Stimulated activated naive CD8-positive, alpha-beta T cell treated with anti-CD3 and anti-CD28 coated beads, Interleukin-15, amount 100 ng/mL, for 72 hours (primary cell): ENCODE data around the gene C19orf12.
A peak's percentile ranks its signal among the peaks of the same experiment; 100 is the strongest.

Experiments used
- ATAC-seq: fragments of 150-1000 bp; cut with Tn5 transposase; 2 replicates; pipeline ENCODE4 v1.10.0; 2021; ENCODE audit warnings: mild to moderate bottlenecking, moderate library complexity
- DNase-seq, 2 donors: peaks; one replicate each; pipeline ENCODE4 v3.0.0; 2021 to 2022
- H3K27ac Mint-ChIP-seq, 2 donors: one replicate each; pipeline ENCODE4 v1.8.0; 2022; ENCODE audit warnings: mild to moderate bottlenecking in 2 of 2, mixed read lengths in 2 of 2, moderate library complexity in 2 of 2
- H3K27me3 Mint-ChIP-seq: one replicate; pipeline ENCODE4 v1.8.0; 2022; ENCODE audit warnings: mixed read lengths
- H3K4me1 Mint-ChIP-seq: one replicate; pipeline ENCODE4 v1.8.0; 2022; ENCODE audit warnings: mild to moderate bottlenecking, mixed read lengths
- H3K4me3 Mint-ChIP-seq, 2 donors: one replicate each; pipeline ENCODE4 v1.8.0; 2022; ENCODE audit warnings: mild to moderate bottlenecking in 2 of 2, mixed read lengths in 2 of 2, moderate library complexity in 1 of 2
- H3K9me3 Mint-ChIP-seq, 2 donors: one replicate each; pipeline ENCODE4 v1.8.0; 2022; ENCODE audit warnings: mixed read lengths in 2 of 2

C19orf12 gene

DNA sequence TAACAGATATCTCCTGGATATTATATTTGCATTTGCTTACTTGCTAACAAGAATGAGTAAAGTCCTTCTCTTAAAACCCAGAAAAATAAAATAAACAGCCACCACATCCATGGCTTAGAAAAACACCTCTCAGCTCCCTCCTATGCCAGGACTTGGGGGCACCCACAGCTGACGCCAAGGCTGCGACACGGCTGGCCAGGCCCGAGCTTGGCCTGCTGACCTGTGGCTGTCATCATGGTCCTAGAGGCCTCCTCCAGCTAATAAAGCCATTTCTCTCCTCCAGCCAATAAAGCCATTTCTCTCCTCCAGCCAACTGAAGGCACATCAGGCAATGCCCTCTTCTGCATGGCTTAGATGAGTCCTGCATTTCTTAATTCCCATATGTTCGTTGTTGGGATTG, 20.9 kb downstream of the C19orf12 start:
- DNase-seq (no peak), ATAC-seq (no peak)
- Mint-ChIP-seq H3K9me3 (peaks cover 5 to 19% of the 10 kb centered on the region in 2 donors), H3K4me3 (no peak overlapping the region), H3K27me3 (no peaks in the 10 kb centered on the region), H3K27ac (no peak overlapping the region), H3K4me1 (peaks cover 51% of the 10 kb centered on the region)

- H3K4me3 Mint-ChIP-seq = no peak overlapping the region
- peaks cover 5 to 14% of the 10 kb centered on the region in 2 donors for H3K9me3 Mint-ChIP-seq
- DNase-seq (peak; percentile 47 to 64), ATAC-seq (peak; percentile 58)
- no peaks in the 10 kb centered on the region for H3K27me3 Mint-ChIP-seq
- H3K27ac Mint-ChIP-seq = peak overlapping the region in 1 of 2 donors; percentile 49
- H3K4me1 Mint-ChIP-seq = peaks cover 62% of the 10 kb centered on the region
Measured at GRCh38 chr19:29690842-29691241, 24.2 kb downstream of the C19orf12 start.

- ATAC-seq = no peak
- Mint-ChIP-seq H3K4me1 (peaks cover 58% of the 10 kb centered on the region), H3K27ac (peak overlapping the region; percentile 94 to 96), H3K27me3 (no peaks in the 10 kb centered on the region), H3K9me3 (peaks cover 5 to 7% of the 10 kb centered on the region in 2 donors), H3K4me3 (peak overlapping the region in 1 of 2 donors; percentile 29)
- DNase-seq = no peak
Measured at GRCh38 chr19:29687897-29688728, 26.9 kb downstream of the C19orf12 start.

- peak; percentile 95 for ATAC-seq
- H3K4me3 Mint-ChIP-seq = peak overlapping the region; percentile 29 to 33
- peak overlapping the region; percentile 94 to 96 for H3K27ac Mint-ChIP-seq
- no peaks in the 10 kb centered on the region for H3K27me3 Mint-ChIP-seq
- peak; percentile 50 to 73 for DNase-seq
- H3K9me3 Mint-ChIP-seq = peaks cover 5 to 7% of the 10 kb centered on the region in 2 donors
- peaks cover 65% of the 10 kb centered on the region for H3K4me1 Mint-ChIP-seq
Measured at GRCh38 chr19:29687244-29687896, 27.7 kb downstream of the C19orf12 start.

GRCh38 chr19:29686285-29686805, 28.7 kb downstream of the C19orf12 start:
- ATAC-seq (no peak), DNase-seq (no peak)
- Mint-ChIP-seq H3K9me3 (peaks cover 5 to 7% of the 10 kb centered on the region in 2 donors), H3K27me3 (no peaks in the 10 kb centered on the region), H3K27ac (peak overlapping the region; percentile 50 to 85), H3K4me1 (peaks cover 75% of the 10 kb centered on the region), H3K4me3 (no peak overlapping the region)

DNA sequence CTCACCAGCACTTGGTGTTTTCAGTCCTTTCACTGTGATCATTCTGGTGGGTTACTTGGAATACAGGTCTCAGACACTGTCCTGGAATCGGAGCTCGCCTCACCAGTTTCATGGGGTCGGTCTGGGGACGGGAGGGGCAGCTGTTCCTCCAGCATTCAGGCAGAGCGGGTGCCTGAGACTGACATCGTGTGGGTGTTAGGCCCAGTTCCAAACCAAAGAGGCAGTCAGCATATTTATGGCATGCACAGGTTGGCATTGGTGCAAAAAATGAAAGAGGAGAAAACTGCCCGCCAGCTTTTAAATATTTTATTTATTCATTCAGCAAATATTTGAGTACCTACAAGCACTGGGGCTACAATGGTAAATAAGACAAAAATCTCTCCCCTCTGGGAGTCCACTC, 29.7 kb downstream of the C19orf12 start:
- no peak for DNase-seq
- no peak for ATAC-seq
- H3K27ac Mint-ChIP-seq = no peak overlapping the region
- no peaks in the 10 kb centered on the region for H3K27me3 Mint-ChIP-seq
- H3K9me3 Mint-ChIP-seq = peaks cover 5 to 7% of the 10 kb centered on the region in 2 donors
- H3K4me3 Mint-ChIP-seq = no peak overlapping the region
- H3K4me1 Mint-ChIP-seq = peaks cover 75% of the 10 kb centered on the region

DNA sequence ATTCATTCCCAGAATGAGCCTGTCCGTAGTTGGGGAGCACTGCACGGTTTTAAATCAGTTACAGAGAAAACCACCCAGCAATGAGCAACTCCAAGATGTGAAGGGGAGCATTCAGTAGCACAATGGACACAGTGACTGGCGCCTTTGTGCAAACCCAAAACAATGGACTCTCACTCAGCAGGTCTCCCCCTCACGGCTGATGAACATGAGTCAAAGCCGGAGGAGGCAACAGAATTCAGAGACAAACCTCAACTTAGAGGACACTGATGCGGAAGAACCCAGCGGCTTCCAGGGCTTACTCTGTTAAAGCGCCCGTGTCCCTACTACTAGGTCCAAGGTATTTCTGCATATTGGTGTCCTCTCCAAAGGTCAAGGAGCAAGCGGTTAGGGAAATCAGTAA, 32.1 kb downstream of the C19orf12 start:
- DNase-seq (no peak), ATAC-seq (no peak)
- no peak overlapping the region for H3K4me3 Mint-ChIP-seq
- H3K27ac Mint-ChIP-seq = no peak overlapping the region
- H3K27me3 Mint-ChIP-seq = no peaks in the 10 kb centered on the region
- no peaks in the 10 kb centered on the region for H3K9me3 Mint-ChIP-seq
- H3K4me1 Mint-ChIP-seq = peaks cover 79% of the 10 kb centered on the region

- H3K27ac Mint-ChIP-seq = peak overlapping the region in 1 of 2 donors; percentile 34
- ATAC-seq = no peak
- H3K4me3 Mint-ChIP-seq = no peak overlapping the region
Measured at GRCh38 chr19:29682236-29682895, 32.7 kb downstream of the C19orf12 start.

GRCh38 chr19:29681422-29682235, 33.4 kb downstream of the C19orf12 start:
- Mint-ChIP-seq H3K27ac (peak overlapping the region; percentile 92 to 95), H3K4me1 (peaks cover 80% of the 10 kb centered on the region), H3K4me3 (peak overlapping the region; percentile 64 to 66), H3K9me3 (no peaks in the 10 kb centered on the region), H3K27me3 (no peaks in the 10 kb centered on the region)
- ATAC-seq (no peak), DNase-seq (no peak)

More at GRCh38 chr19:29682236-29682895, 32.7 kb downstream of the C19orf12 start:
- no peaks in the 10 kb centered on the region for H3K9me3 Mint-ChIP-seq
- no peaks in the 10 kb centered on the region for H3K27me3 Mint-ChIP-seq
- H3K4me1 Mint-ChIP-seq = peaks cover 79% of the 10 kb centered on the region
- no peak for DNase-seq

DNA sequence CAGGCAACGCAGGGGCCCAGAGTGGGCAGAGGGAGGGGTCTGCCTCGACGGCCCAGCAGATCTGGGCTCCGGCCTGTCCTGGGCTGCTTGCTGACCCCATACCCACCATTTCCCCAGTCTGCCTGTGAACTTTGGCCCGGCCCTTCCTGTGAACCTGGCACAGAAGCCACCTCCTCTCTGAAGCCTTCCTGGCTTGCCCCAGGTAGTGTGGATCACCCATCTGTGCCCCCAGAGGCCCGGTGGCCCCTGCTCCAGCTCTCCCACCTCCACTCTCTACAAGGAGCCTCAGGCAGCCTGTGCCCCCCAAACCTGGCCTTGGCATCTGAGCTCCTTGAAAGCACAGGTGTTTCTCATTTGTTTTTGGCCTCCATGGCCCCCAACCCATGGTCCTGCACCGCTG, 34.1 kb downstream of the C19orf12 start:
- no peak for DNase-seq
- Mint-ChIP-seq H3K9me3 (no peaks in the 10 kb centered on the region), H3K27ac (peak overlapping the region; percentile 92 to 95), H3K4me1 (peaks cover 81% of the 10 kb centered on the region), H3K27me3 (no peaks in the 10 kb centered on the region), H3K4me3 (peak overlapping the region; percentile 64 to 66)
- peak; percentile 8 for ATAC-seq

DNA sequence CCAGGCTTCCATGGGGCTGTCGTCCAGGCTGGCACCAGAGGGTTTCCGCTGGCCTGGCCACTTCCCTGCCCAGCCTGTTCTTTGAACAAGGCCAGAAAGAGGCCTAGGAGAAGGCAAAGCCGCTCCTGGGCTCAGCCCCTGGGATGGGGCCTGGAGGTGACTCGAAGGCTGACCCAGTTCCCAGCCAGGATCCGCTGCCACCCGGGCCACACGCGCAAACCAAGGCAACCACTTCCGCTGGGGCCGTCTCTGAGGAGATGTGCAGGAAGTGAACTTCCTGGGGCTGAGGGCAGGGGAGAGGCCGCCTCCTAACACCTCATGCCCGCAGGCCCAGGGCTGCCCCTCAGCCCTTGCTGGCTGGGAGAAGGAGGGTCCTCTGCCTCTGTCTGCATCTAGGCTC, 34.6 kb downstream of the C19orf12 start:
- DNase-seq (peak; percentile 70 to 88), ATAC-seq (peak; percentile 94)
- H3K9me3 Mint-ChIP-seq = no peaks in the 10 kb centered on the region
- peak overlapping the region; percentile 92 to 95 for H3K27ac Mint-ChIP-seq
- no peaks in the 10 kb centered on the region for H3K27me3 Mint-ChIP-seq
- peak overlapping the region; percentile 64 to 66 for H3K4me3 Mint-ChIP-seq
- H3K4me1 Mint-ChIP-seq = peaks cover 86% of the 10 kb centered on the region

DNA sequence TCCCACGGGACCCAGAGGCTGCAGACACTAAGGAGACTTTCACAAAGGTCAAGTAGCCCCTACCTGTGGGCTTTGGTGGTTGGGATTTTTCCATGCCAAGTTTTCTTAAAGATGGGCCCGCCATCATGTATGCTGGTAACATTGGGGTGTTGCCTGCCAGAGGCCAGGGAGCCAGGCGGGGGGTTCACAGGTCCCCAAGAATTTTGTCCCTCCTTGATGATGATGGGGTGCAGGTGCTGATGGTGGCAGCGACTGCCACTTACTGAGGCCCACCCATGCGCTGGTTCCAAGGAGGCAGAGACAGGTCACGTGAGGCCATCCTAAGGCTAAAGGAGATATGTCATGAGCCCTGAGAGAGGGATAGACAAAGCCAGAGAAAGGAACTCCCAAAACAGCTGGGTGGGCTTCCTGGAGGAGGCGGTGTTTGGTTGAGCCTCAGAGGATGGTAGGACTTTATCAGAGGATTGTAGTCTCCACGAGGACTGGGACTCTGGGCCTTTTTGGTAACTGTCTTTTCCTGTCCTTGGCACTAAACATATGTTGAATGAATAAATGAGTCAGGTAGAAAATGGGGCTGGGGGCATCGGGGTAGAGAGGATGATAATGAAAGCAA, 35.4 kb downstream of the C19orf12 start:
- Mint-ChIP-seq H3K27ac (peak overlapping the region; percentile 27 to 92), H3K4me1 (peaks cover 87% of the 10 kb centered on the region), H3K4me3 (peak overlapping the region; percentile 67 to 68), H3K9me3 (no peaks in the 10 kb centered on the region), H3K27me3 (no peaks in the 10 kb centered on the region)
- ATAC-seq (no peak), DNase-seq (no peak)

DNA sequence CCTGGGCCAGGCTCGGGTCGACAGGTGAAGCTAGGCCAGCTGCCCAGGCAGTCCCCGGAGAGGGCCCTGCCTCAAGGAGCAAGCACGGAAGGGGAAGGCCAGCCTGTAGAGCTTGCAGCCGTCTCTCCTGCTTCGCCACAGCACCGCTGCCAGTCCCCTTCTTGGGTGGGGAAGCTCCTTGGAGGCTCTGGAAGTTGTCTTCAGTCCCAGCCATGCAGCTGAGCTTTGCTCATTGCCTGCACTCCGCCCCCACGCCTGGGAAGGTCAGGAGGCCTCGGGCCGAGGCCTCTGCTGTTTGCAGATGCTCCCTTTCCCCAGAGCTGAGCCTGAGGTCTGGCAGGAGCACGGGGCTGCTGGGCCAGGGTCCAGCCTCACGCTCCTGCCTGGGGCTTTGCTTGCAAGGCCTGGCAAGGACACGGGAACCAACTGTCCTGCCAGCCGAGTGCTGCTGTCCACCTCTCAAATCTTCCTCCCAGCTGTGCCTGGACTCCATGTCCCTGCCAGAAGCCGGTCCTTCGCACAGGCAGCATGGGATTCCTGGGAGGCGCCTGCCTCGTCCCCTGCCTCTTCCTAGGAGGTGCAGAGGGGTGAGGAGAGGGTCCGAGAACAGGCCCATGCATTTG, 36.5 kb downstream of the C19orf12 start:
- Mint-ChIP-seq H3K4me1 (peaks cover 89% of the 10 kb centered on the region), H3K4me3 (no peak overlapping the region), H3K9me3 (no peaks in the 10 kb centered on the region), H3K27me3 (no peaks in the 10 kb centered on the region), H3K27ac (peak overlapping the region in 1 of 2 donors; percentile 31)
- DNase-seq = no peak
- ATAC-seq = no peak
